GM12891 (cell line): ENCODE data around the gene KPNA4.

Experiments used
- POLR2A ChIP-seq: IDR thresholded peaks from 2 replicates; pipeline ENCODE4 v1.6.1; 2011; ENCODE audit warnings: low read depth, low read length, control low read depth
- POLR2AphosphoS5 ChIP-seq: IDR thresholded peaks from 2 replicates; pipeline ENCODE4 v1.6.1; 2011; ENCODE audit warnings: low read depth, low read length, control low read depth
- SPI1 ChIP-seq: IDR thresholded peaks from 2 replicates; pipeline ENCODE4 v1.6.1; 2011; ENCODE audit warnings: low read depth, low read length, control low read depth
- TAF1 ChIP-seq: IDR thresholded peaks from 2 replicates; pipeline ENCODE4 v1.6.1; 2011; ENCODE audit warnings: low read depth, low read length, control low read depth

DNA sequence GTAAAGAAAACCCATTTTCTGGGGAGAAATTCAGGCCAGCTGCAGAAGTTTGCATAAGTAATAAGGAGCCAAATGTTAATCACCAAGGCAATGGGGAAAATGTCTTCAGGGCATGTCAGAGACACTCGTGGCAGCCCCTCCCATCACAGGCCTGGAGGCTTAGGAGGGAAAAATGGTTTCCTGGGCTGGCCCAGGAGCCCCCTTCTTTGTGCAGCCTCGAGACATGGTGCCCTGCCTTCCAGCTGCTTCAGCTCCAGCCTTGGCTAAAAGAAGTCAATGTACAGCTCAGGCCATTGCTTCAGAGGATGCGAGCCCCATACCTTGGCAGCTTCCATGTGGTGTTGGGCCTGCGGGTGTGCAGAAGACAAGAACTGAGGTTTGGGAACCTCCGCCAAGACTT, 95.2 kb downstream of the KPNA4 start:
- TF ChIP-seq POLR2A, result no peak
- TF ChIP-seq TAF1, result no peak
- no peak for TF ChIP-seq POLR2AphosphoS5
- TF ChIP-seq SPI1, result no peak
